Esophagus muscularis mucosa (tissue), 4 donors: Measurements from ENCODE around the gene PITPNB.

Experiments used
- EP300 ChIP-seq: sonication (generic); formaldehyde crosslinking; IDR thresholded peaks from one replicate; pipeline ENCODE4 v1.6.1; 2017; ENCODE audit warnings: antibody characterized with exemption
- POLR2A ChIP-seq: fragments of 450-650 bp; IDR thresholded peaks from one replicate; pipeline ENCODE4 v1.6.1; 2017; ENCODE audit warnings: antibody characterized with exemption, moderate library complexity, mild to moderate bottlenecking, low read depth
- POLR2AphosphoS5 ChIP-seq, 2 donors: sonication (generic); formaldehyde crosslinking; IDR thresholded peaks; one replicate each; pipeline ENCODE4 v1.6.1; 2017; ENCODE audit warnings: antibody characterized with exemption in 2 of 2
- TF ChIP-seq, protein P1 (sequence below), 3 experiments: fragments of 200-600 bp in 2 of 3; fragments of 450-650 bp in 1 of 3; sonication (generic) in 2 of 3; IDR thresholded peaks; one replicate each; pipeline ENCODE4 v1.5.1; 2017 to 2019; ENCODE audit warnings: antibody characterized with exemption in 3 of 3, mild to moderate bottlenecking in 2 of 3, moderate library complexity in 1 of 3

DNA sequence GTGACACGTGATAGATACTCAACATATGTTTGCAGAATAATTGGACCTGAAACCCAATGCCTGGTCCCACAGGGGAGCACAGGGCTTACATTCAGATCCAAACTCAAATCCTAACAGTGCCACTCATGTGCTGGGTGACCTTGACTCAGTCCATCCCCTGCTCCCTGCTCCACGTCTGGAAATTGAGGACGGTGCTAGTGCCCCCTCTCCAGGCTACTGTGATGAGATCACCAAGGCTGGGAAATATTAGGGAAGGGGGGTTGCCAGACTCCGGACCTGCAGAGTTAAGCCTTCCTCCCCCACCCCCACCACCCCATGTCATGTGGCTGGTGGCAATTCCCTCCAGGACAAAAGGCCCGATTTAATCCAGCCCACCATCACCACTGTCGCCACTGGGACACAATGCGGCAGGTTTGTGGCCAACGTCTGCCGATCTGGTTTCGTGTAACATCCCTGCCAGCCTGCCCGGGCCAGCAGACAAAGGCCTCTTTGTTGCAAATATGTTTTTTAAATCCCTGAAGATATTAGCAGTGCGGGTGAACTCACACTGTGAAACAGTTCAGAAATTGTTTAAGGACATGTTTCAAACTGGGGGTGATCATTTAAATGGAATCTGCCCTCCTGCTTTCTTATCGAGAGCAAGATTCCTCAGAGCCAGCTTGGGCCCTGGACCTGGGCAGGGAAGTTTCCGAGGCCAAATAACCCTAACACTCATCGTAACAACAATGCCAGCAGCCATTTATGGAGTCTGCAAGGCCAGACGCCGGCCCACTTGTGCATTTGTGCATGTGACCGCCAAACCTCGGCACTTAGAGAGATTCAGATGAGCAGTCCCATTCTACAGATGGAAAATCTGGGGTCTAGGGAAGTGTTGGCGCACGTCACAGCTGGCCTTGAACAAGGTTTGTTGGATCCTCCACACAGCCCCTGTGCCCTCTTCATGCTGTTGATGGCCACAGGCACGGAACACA, 97.9 kb downstream of the PITPNB start:
- TF ChIP-seq, protein P1, sequence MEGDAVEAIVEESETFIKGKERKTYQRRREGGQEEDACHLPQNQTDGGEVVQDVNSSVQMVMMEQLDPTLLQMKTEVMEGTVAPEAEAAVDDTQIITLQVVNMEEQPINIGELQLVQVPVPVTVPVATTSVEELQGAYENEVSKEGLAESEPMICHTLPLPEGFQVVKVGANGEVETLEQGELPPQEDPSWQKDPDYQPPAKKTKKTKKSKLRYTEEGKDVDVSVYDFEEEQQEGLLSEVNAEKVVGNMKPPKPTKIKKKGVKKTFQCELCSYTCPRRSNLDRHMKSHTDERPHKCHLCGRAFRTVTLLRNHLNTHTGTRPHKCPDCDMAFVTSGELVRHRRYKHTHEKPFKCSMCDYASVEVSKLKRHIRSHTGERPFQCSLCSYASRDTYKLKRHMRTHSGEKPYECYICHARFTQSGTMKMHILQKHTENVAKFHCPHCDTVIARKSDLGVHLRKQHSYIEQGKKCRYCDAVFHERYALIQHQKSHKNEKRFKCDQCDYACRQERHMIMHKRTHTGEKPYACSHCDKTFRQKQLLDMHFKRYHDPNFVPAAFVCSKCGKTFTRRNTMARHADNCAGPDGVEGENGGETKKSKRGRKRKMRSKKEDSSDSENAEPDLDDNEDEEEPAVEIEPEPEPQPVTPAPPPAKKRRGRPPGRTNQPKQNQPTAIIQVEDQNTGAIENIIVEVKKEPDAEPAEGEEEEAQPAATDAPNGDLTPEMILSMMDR (IDR thresholded peaks at IDR 0.05) = no peak
- TF ChIP-seq POLR2AphosphoS5 (IDR thresholded peaks at IDR 0.05) (no peak), POLR2A (no peak), EP300 (no peak)
